NB4 (cell line): ENCODE results near the gene CCL5.

ENCODE experiments used
- DNase-seq: peaks from one replicate; pipeline ENCODE4 v3.0.0; 2010; ENCODE audit warnings: low read depth
- H3K4me3 ChIP-seq: one replicate; pipeline ENCODE4 v1.5.1; 2011; ENCODE audit warnings: mild to moderate bottlenecking, low read depth, low read length, moderate library complexity
- MYC ChIP-seq: IDR thresholded peaks from 2 replicates; pipeline ENCODE4 v1.6.1; 2011; ENCODE audit warnings: low read depth, low read length
- POLR2A ChIP-seq: IDR thresholded peaks from 2 replicates; pipeline ENCODE4 v1.6.1; 2011; ENCODE audit warnings: mild to moderate bottlenecking; ENCODE audit not compliant: insufficient read length; ENCODE audit errors: extremely low read depth
- TF ChIP-seq, protein P1 (sequence below): IDR thresholded peaks from 2 replicates; pipeline ENCODE4 v1.6.1; 2011; ENCODE audit warnings: low read depth, low read length
- TF ChIP-seq, protein P2 (sequence below): IDR thresholded peaks from one replicate; pipeline ENCODE4 v1.5.1; 2012; ENCODE audit warnings: low read depth, low read length

The CCL5 gene

DNA sequence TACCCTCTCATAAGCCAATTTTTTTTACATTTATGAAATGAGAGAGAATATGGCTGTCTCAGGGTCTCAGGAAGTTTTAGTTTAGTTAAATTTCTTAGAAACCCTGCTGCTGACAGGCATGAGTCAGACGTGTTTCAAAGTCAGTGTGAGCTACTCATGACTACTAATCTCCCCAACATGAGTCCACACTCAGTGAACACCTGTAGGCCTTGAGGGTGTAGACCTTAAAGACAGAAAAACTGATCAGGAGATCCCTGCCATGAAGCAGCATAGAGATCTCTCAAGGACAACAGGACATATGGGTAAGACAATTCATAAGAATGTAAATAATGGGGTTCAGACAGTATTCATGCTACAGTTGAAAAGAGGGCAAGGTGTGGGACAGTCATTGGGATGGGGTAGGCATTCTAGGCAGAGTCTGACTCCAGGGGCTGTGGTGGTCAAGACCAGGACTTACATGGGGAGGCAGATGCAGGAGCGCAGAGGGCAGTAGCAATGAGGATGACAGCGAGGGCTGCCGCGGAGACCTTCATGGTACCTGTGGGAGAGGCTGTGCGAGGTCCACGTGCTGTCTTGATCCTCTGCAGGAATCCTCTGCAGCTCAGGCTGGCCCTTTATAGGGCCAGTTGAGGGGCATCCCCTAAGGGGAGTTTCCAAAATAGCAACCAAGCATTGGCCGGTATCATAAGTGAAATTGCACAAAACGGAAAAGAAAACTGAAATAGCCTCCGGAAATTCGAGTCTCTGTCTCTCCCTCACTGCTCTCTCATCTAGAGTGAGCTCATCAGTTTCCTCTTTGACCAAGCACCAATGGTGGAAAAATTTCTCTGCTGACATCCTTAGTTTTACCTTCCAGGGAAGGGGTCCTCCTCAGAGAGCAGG lies at the start of gene CCL5:
CCL5 (minus strand) TSS at position 588 of the 882 bp plus-strand sequence.
- TF ChIP-seq, protein P1, sequence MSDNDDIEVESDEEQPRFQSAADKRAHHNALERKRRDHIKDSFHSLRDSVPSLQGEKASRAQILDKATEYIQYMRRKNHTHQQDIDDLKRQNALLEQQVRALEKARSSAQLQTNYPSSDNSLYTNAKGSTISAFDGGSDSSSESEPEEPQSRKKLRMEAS, result peak; percentile 96
- TF ChIP-seq MYC, result peak; percentile 93
- TF ChIP-seq, protein P2, sequence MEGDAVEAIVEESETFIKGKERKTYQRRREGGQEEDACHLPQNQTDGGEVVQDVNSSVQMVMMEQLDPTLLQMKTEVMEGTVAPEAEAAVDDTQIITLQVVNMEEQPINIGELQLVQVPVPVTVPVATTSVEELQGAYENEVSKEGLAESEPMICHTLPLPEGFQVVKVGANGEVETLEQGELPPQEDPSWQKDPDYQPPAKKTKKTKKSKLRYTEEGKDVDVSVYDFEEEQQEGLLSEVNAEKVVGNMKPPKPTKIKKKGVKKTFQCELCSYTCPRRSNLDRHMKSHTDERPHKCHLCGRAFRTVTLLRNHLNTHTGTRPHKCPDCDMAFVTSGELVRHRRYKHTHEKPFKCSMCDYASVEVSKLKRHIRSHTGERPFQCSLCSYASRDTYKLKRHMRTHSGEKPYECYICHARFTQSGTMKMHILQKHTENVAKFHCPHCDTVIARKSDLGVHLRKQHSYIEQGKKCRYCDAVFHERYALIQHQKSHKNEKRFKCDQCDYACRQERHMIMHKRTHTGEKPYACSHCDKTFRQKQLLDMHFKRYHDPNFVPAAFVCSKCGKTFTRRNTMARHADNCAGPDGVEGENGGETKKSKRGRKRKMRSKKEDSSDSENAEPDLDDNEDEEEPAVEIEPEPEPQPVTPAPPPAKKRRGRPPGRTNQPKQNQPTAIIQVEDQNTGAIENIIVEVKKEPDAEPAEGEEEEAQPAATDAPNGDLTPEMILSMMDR, result no peak
- peak; percentile 97 for TF ChIP-seq POLR2A
- peak within 1 kb of the TSS; percentile 81 for H3K4me3 ChIP-seq
- DNase-seq, result peak; percentile 95

DNA sequence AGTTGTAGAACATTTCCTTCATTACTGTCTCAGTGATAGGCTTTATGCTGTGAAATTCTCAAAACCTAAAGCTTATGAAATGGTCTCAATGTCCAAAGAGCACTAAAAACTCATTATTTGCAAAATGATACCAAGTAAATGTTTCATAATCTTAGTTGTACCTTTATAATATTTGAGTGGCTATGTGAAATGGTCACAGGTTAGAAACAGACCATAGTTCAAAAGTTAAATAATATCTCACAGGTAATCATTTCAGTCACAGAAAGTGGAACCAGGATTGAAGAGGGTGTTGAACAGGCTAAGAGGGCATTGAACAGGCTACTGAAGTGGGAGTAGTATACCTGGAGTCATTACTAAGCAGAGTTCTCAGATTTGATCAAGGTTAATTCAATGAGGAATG lies 47.6 kb upstream of the CCL5 start:
- no peak for DNase-seq
- TF ChIP-seq, protein P2, result no peak
- TF ChIP-seq MYC (no peak), POLR2A (no peak)
- TF ChIP-seq, protein P1, result no peak
- H3K4me3 ChIP-seq, result no peak overlapping the region

DNA sequence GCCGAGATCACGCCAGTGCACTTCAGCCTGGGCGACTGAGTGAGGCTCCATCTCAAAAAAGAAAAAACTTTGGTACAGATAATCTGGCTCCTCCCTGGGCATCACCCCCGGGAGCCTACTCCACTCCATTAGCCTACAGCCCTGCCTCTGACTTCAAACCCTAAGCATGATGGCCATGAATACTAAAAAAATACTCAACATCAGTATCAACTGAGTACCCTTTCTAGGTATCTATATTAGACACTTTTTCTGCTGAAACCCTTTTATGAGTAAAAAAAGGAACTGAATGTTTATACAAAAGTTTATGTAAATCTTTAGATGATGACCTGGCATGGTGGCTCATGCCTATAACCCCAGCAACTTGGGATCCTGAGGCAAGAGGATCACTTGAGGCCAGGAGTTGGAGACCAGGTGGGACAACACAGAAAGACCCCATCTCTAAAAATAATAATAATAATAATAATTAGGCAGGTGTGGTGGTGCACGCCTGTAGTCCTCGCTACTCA lies 43.5 kb upstream of the CCL5 start:
- no peak for DNase-seq
- TF ChIP-seq, protein P1, result no peak
- TF ChIP-seq MYC (no peak), POLR2A (no peak)
- TF ChIP-seq, protein P2, result no peak

DNA sequence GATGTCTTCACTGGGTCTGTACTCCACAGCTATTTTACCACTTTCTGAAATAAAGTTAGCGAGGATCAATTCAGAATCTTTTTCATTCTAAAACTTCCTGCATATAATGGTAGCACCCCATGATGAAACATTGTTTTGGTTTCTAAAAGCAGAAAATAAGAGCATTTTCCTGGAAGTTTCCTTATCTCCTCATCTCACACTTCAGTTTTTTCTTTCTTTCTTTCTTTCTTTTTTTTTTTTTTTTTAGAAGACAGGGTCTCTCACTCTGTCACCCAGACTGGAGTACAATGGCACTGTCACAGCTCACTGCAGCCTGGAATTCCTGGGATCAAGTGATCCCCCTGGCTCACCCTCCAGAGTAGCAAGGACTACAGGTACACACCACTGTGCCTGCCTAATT lies 40.1 kb upstream of the CCL5 start:
- no peak for DNase-seq
- no peak overlapping the region for H3K4me3 ChIP-seq
- TF ChIP-seq MYC, result no peak
- TF ChIP-seq, protein P1, result no peak
- no peak for TF ChIP-seq POLR2A
- TF ChIP-seq, protein P2, result no peak

More for the DNA sequence above, 43.5 kb upstream of the CCL5 start:
- no peak overlapping the region for H3K4me3 ChIP-seq

DNA sequence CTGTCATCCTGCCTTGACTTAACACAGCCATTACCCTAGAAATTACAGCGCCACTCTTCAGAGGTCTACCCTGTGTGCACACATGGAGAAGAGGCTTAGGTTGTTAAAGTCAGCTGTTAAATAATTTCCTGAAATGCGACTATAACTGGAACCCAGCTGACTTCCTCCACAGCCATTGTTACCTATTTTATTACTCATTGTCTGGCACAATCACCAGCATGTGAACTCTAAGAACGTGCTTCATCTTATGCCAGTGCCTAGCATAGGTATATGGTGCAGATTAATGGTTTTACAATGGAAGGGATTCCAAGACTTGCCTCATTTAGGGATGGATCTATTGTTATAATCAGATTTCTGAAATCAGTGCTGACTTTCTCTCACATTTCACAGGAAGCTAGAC lies 38.5 kb upstream of the CCL5 start:
- DNase-seq, result no peak
- TF ChIP-seq, protein P2, result no peak
- TF ChIP-seq MYC (no peak), POLR2A (no peak)
- TF ChIP-seq, protein P1, result no peak
- H3K4me3 ChIP-seq, result no peak overlapping the region
